GM23338 (cell line): Measurements from ENCODE around the gene RPTOR. TPM values are rescaled to one million over a fixed set of nuclear protein-coding genes. Genes with fewer than 3 reads are reported as not detected.

Experiments used
- ATAC-seq: fragments of 200-7000 bp; cut with Tn5 transposase; 3 replicates; pipeline ENCODE4 v1.9.1; 2020
- DNase-seq: peaks from one replicate; pipeline ENCODE4 v3.0.0-alpha.2; 2015; ENCODE audit warnings: low spot score
- H2AFZ ChIP-seq: fragments of 200-600 bp; sonication (generic); 2 replicates; pipeline ENCODE4 v1.8.0; 2016; ENCODE audit warnings: antibody characterized with exemption, mild to moderate bottlenecking, moderate library complexity
- H3F3A ChIP-seq: fragments of 200-600 bp; sonication (generic); replicated peaks from 2 replicates; pipeline ENCODE4 v1.8.0; 2017; ENCODE audit warnings: antibody characterized with exemption, mixed run types, low read depth
- H3K27ac ChIP-seq: fragments of 200-600 bp; sonication (generic); 2 replicates; pipeline ENCODE4 v1.6.1; 2016; ENCODE audit warnings: low read depth
- H3K27me3 ChIP-seq: fragments of 200-600 bp; sonication (generic); 2 replicates; pipeline ENCODE4 v1.8.0; 2016; ENCODE audit warnings: mild to moderate bottlenecking, mixed run types, moderate library complexity; ENCODE audit not compliant: insufficient read depth
- H3K36me3 ChIP-seq: fragments of 200-600 bp; sonication (generic); 2 replicates; pipeline ENCODE4 v1.8.0; 2016; ENCODE audit warnings: mild to moderate bottlenecking; ENCODE audit not compliant: insufficient read depth
- H3K4me1 ChIP-seq: fragments of 200-600 bp; sonication (generic); 2 replicates; pipeline ENCODE4 v1.8.0; 2016; ENCODE audit warnings: mild to moderate bottlenecking, moderate library complexity; ENCODE audit not compliant: insufficient read depth
- H3K4me2 ChIP-seq: fragments of 200-600 bp; sonication (generic); 2 replicates; pipeline ENCODE4 v1.7.1; 2017; ENCODE audit warnings: mixed run types
- H3K4me3 ChIP-seq: fragments of 200-600 bp; sonication (generic); 2 replicates; pipeline ENCODE4 v1.6.1; 2016; ENCODE audit warnings: mixed run types
- H3K79me2 ChIP-seq: fragments of 200-600 bp; sonication (generic); replicated peaks from 2 replicates; pipeline ENCODE4 v1.8.0; 2017; ENCODE audit warnings: mild to moderate bottlenecking; ENCODE audit not compliant: insufficient read depth
- H3K9me2 ChIP-seq: fragments of 200-600 bp; sonication (generic); 2 replicates; pipeline ENCODE4 v1.8.0; 2017; ENCODE audit not compliant: insufficient read depth
- H4K20me1 ChIP-seq: fragments of 200-600 bp; sonication (generic); replicated peaks from 2 replicates; pipeline ENCODE4 v1.8.0; 2017; ENCODE audit warnings: mild to moderate bottlenecking; ENCODE audit not compliant: insufficient read depth
- H3K27ac Mint-ChIP-seq: 2 replicates; pipeline ENCODE4 v1.8.0; 2020; ENCODE audit warnings: inconsistent platforms, mild to moderate bottlenecking, moderate library complexity, mixed read lengths
- H3K27me3 Mint-ChIP-seq: 3 replicates; pipeline ENCODE4 v1.8.0; 2022; ENCODE audit warnings: low read depth, mild to moderate bottlenecking, moderate library complexity, mixed read lengths, inconsistent platforms; ENCODE audit not compliant: insufficient read depth, poor library complexity
- H3K36me3 Mint-ChIP-seq: 3 replicates; pipeline ENCODE4 v1.8.0; 2021; ENCODE audit warnings: low read depth, mild to moderate bottlenecking, inconsistent platforms, moderate library complexity, mixed read lengths
- H3K4me1 Mint-ChIP-seq: 3 replicates; pipeline ENCODE4 v1.8.0; 2020; ENCODE audit warnings: mild to moderate bottlenecking, inconsistent platforms, mixed read lengths
- H3K4me3 Mint-ChIP-seq: 3 replicates; pipeline ENCODE4 v1.8.0; 2021; ENCODE audit warnings: moderate library complexity, mild to moderate bottlenecking, inconsistent platforms, mixed read lengths
- H3K9me3 Mint-ChIP-seq: 3 replicates; pipeline ENCODE4 v1.8.0; 2020; ENCODE audit warnings: moderate library complexity, mild to moderate bottlenecking, inconsistent platforms, mixed read lengths
- CTCF ChIP-seq, 2 experiments: fragments of 200-600 bp in 1 of 2; sonication (generic) in 1 of 2; conservative IDR thresholded peaks; 2 replicates each; pipeline versions ENCODE4 v1.5.1 to v1.6.1; 2016 to 2017; ENCODE audit warnings: antibody characterized with exemption in 2 of 2, low read depth in 2 of 2, mild to moderate bottlenecking in 2 of 2, moderate library complexity in 1 of 2
- EZH2 ChIP-seq: fragments of 200-600 bp; sonication (generic); IDR thresholded peaks from one replicate; pipeline ENCODE4 v1.8.0; 2017; ENCODE audit warnings: antibody characterized with exemption, mild to moderate bottlenecking, low read depth; ENCODE audit not compliant: unreplicated experiment
- EZH2phosphoT487 ChIP-seq: fragments of 200-600 bp; sonication (generic); IDR thresholded peaks from one replicate; pipeline ENCODE4 v1.8.1; 2018; ENCODE audit warnings: antibody characterized with exemption; ENCODE audit not compliant: unreplicated experiment
- NANOG ChIP-seq: IDR thresholded peaks from 2 replicates; pipeline ENCODE4 v1.6.1; 2016; ENCODE audit warnings: antibody characterized with exemption, borderline replicate concordance
- POLR2AphosphoS5 ChIP-seq: IDR thresholded peaks from 2 replicates; pipeline ENCODE4 v1.6.1; 2016; ENCODE audit warnings: antibody characterized with exemption, low read depth
- REST ChIP-seq: IDR thresholded peaks from one replicate; pipeline ENCODE4 v1.6.1; 2018; ENCODE audit warnings: antibody characterized with exemption; ENCODE audit not compliant: unreplicated experiment
- STAT1 ChIP-seq: IDR thresholded peaks from one replicate; pipeline ENCODE4 v1.6.1; 2016; ENCODE audit warnings: antibody characterized with exemption; ENCODE audit not compliant: unreplicated experiment
- ZNF331 ChIP-seq: fragments of 250-450 bp; sonication (Bioruptor Pico); IDR thresholded peaks from 2 replicates; pipeline ENCODE4 v1.5.0; 2020; ENCODE audit warnings: low read depth, mild to moderate bottlenecking, moderate library complexity
- polyA plus RNA-seq: library from polyadenylated mRNA; unstranded; fragments of >200 nt; fragmentation: Nextera tagmentation; extraction: Ambion mirVana; gene quantifications from 2 replicates; pipeline ENCODE4 v1.2.1, GENCODE V29; 2016
- total RNA-seq: library from RNA; depleted of rRNA; stranded (reverse); fragments of >200 nt; shearing (Covaris generic); gene quantifications from 2 replicates; pipeline ENCODE4 v1.2.3, GENCODE V29; 2014

Gene RPTOR
- total and polyA plus RNA-seq, 2 experiments from 2014 or later = 9.5 to 38.0 TPM

GRCh38 chr17:80769936-80770625 lies 225.4 kb downstream of the RPTOR start:
- H3K27ac ChIP-seq = no peak overlapping the region
- H3F3A ChIP-seq = no peaks in the 10 kb centered on the region
- H3K4me3 ChIP-seq = no peak overlapping the region
- H3K79me2 ChIP-seq = no peaks in the 10 kb centered on the region
- peaks cover 4% of the 10 kb centered on the region; the same call in 1 of the 2 replicates for H4K20me1 ChIP-seq
- no peaks in the 10 kb centered on the region for H3K27me3 ChIP-seq
- no peaks in the 10 kb centered on the region for H3K4me1 ChIP-seq
- H3K27me3 Mint-ChIP-seq = peaks cover 10% of the 10 kb centered on the region
- H3K27ac Mint-ChIP-seq = no peak overlapping the region; the same call in 1 of the 2 replicates
- no peak for TF ChIP-seq EZH2phosphoT487
- no peak for TF ChIP-seq NANOG
- H3K4me1 Mint-ChIP-seq = peaks cover 24% of the 10 kb centered on the region
- ATAC-seq (no peak), DNase-seq (no peak)
- no peaks in the 10 kb centered on the region for H3K36me3 ChIP-seq
- H3K36me3 Mint-ChIP-seq = no peaks in the 10 kb centered on the region
- H3K9me2 ChIP-seq = no peaks in the 10 kb centered on the region
- H3K4me3 Mint-ChIP-seq = no peak overlapping the region
- no peak overlapping the region for H2AFZ ChIP-seq
- H3K4me2 ChIP-seq = no peak overlapping the region
- H3K9me3 Mint-ChIP-seq = no peaks in the 10 kb centered on the region

GRCh38 chr17:80770881-80771611 lies 226.4 kb downstream of the RPTOR start:
- Mint-ChIP-seq H3K4me3 (no peak overlapping the region), H3K27ac (peak overlapping the region; percentile 68), H3K36me3 (no peaks in the 10 kb centered on the region), H3K27me3 (peaks cover 10% of the 10 kb centered on the region), H3K9me3 (no peaks in the 10 kb centered on the region), H3K4me1 (peaks cover 22% of the 10 kb centered on the region)
- no peaks in the 10 kb centered on the region for H3K9me2 ChIP-seq
- TF ChIP-seq POLR2AphosphoS5 = no peak
- no peaks in the 10 kb centered on the region for H3F3A ChIP-seq
- H3K79me2 ChIP-seq = no peaks in the 10 kb centered on the region
- H4K20me1 ChIP-seq = peaks cover 4% of the 10 kb centered on the region; the same call in 1 of the 2 replicates
- no peak overlapping the region for H3K4me3 ChIP-seq
- H2AFZ ChIP-seq = no peak overlapping the region
- no peaks in the 10 kb centered on the region for H3K4me1 ChIP-seq
- H3K27me3 ChIP-seq = no peaks in the 10 kb centered on the region
- H3K27ac ChIP-seq = no peak overlapping the region
- peak; percentile 11; the same call in 1 of the 3 replicates for ATAC-seq
- DNase-seq = no peak
- no peak overlapping the region for H3K4me2 ChIP-seq
- no peaks in the 10 kb centered on the region for H3K36me3 ChIP-seq

GRCh38 chr17:80771612-80772005 lies 227.0 kb downstream of the RPTOR start:
- no peak overlapping the region for H3K4me3 ChIP-seq
- peaks cover 4% of the 10 kb centered on the region; the same call in 1 of the 2 replicates for H4K20me1 ChIP-seq
- H3F3A ChIP-seq = no peaks in the 10 kb centered on the region
- H3K4me2 ChIP-seq = no peak overlapping the region
- no peaks in the 10 kb centered on the region for H3K27me3 ChIP-seq
- DNase-seq = no peak
- no peak overlapping the region for H3K4me3 Mint-ChIP-seq
- peaks cover 2% of the 10 kb centered on the region; the same call in 2 of the 3 replicates for H3K36me3 Mint-ChIP-seq
- no peak overlapping the region for H3K27ac ChIP-seq
- H3K27me3 Mint-ChIP-seq = peaks cover 12% of the 10 kb centered on the region
- no peaks in the 10 kb centered on the region for H3K79me2 ChIP-seq
- no peaks in the 10 kb centered on the region for H3K36me3 ChIP-seq
- H3K27ac Mint-ChIP-seq = peak overlapping the region; percentile 68; the same call in 1 of the 2 replicates
- H3K9me2 ChIP-seq = no peaks in the 10 kb centered on the region
- ATAC-seq = no peak
- H3K4me1 ChIP-seq = no peaks in the 10 kb centered on the region
- no peaks in the 10 kb centered on the region for H3K9me3 Mint-ChIP-seq
- no peak overlapping the region for H2AFZ ChIP-seq
- H3K4me1 Mint-ChIP-seq = peaks cover 24% of the 10 kb centered on the region
- TF ChIP-seq ZNF331 (CRISPR knock-in tag) (no peak), REST (no peak), EZH2 (no peak), NANOG (no peak), CTCF (conservative IDR thresholded peaks at IDR 0.05; ENCODE audit: low read depth in 2 of 2) (no peak), STAT1 (no peak)
